Smooth muscle cell (in vitro differentiated cells): Measurements from ENCODE around the gene EXOSC5. TPM values are rescaled to one million over a fixed set of nuclear protein-coding genes. Genes with fewer than 3 reads are reported as not detected.

Experiments
- DNase-seq: peaks from one replicate; lab custom pipeline; 2025; ENCODE audit not compliant: unreplicated experiment; lab: John Stamatoyannopoulos, UW
- H2AFZ ChIP-seq: fragments of 200-600 bp; sonication (generic); 2 replicates; pipeline ENCODE4 v1.6.0; 2016; ENCODE audit warnings: antibody characterized with exemption, low read depth, mild to moderate bottlenecking
- H3F3A ChIP-seq: fragments of 200-600 bp; sonication (generic); 2 replicates; pipeline ENCODE4 v1.6.0; 2017; ENCODE audit warnings: antibody characterized with exemption, low read depth
- H3K27ac ChIP-seq: fragments of 200-600 bp; sonication (generic); 2 replicates; pipeline ENCODE4 v1.5.1; 2016; ENCODE audit warnings: low read depth, mild to moderate bottlenecking
- H3K27me3 ChIP-seq: fragments of 200-600 bp; sonication (generic); 2 replicates; pipeline ENCODE4 v1.6.1; 2016; ENCODE audit warnings: low read depth, mild to moderate bottlenecking
- H3K36me3 ChIP-seq: fragments of 200-600 bp; sonication (generic); 2 replicates; pipeline ENCODE4 v1.5.1; 2016; ENCODE audit warnings: low read depth
- H3K4me1 ChIP-seq: fragments of 200-600 bp; sonication (generic); 2 replicates; pipeline ENCODE4 v1.5.1; 2016; ENCODE audit warnings: low read depth
- H3K4me2 ChIP-seq: fragments of 200-600 bp; sonication (generic); 2 replicates; pipeline ENCODE4 v1.6.0; 2016; ENCODE audit warnings: mild to moderate bottlenecking
- H3K4me3 ChIP-seq: fragments of 200-600 bp; sonication (generic); 2 replicates; pipeline ENCODE4 v1.5.1; 2016; ENCODE audit warnings: mild to moderate bottlenecking
- H3K79me2 ChIP-seq: fragments of 200-600 bp; sonication (generic); 2 replicates; pipeline ENCODE4 v1.6.0; 2016; ENCODE audit warnings: low read depth, mild to moderate bottlenecking
- H3K9ac ChIP-seq: fragments of 200-600 bp; sonication (generic); 2 replicates; pipeline ENCODE4 v1.6.0; 2016; ENCODE audit warnings: low read depth
- H3K9me3 ChIP-seq: fragments of 200-600 bp; sonication (generic); replicated peaks from 2 replicates; pipeline ENCODE4 v1.5.1; 2016; ENCODE audit warnings: low read depth
- H4K20me1 ChIP-seq: fragments of 200-600 bp; sonication (generic); 2 replicates; pipeline ENCODE4 v1.6.0; 2016; ENCODE audit warnings: low read depth
- WGBS: methylation state at CpG from one replicate; pipeline ENCODE4 v1.1.7; 2016; ENCODE audit warnings: low lambda C conversion rate; 5-methylcytosine and 5-hydroxymethylcytosine counted together
- polyA plus RNA-seq: library from polyadenylated mRNA; unstranded; fragments of >200 nt; fragmentation: Nextera tagmentation; extraction: Ambion mirVana; gene quantifications from 2 replicates; pipeline ENCODE4 v1.2.1, GENCODE V29; 2016
- total RNA-seq: library from RNA; depleted of rRNA; stranded (reverse); fragments of >200 nt; gene quantifications from 2 replicates; pipeline ENCODE4 v1.2.3, GENCODE V29; 2014
- TF ChIP-seq, protein P1 (sequence below): fragments of 200-600 bp; sonication (generic); IDR thresholded peaks from 2 replicates; pipeline ENCODE4 v1.5.1; 2017; ENCODE audit warnings: borderline replicate concordance, mild to moderate bottlenecking, antibody characterized with exemption; ENCODE audit not compliant: insufficient read depth, poor library complexity, severe bottlenecking

EXOSC5 gene
- total and polyA plus RNA-seq, 2 experiments from 2014 or later, result 5.4 to 19.5 TPM

DNA sequence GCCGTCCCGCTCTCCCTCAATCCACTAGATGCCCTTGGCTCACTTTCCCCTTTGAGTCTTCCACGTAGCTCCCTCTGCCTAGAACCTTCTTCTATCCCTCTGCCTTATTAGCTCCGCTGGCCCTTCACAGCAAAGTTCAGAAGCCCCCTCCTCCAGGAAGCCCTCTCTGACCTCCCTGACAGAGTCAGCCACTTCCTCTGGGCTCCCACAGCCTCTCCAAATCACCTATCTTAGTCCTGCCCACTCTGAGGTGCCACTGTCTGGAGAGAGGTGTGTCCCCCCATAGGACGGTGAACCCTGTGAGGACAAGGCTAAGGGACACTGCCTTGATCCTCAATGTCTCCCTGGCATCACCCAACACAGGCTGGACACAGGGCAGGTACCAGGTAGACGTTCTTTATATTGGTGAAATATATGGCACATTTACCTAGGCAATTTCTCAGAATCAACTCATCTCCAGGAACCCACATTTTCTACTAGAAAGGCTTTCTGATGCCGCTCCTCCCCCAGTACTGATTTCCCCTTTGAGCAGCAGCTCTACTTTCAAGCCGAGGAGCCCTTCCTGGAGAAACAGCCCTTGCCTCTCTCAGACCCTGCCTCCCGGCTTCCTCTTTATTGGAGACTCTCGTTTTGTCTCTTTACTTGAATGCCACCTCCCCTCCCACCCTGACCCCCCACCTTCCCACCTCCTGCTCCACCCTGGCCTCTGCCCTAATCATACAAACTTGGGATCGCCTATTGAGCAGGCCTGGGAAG is 40.0 kb downstream of the EXOSC5 start:
- Histone ChIP-seq H3K27ac (no peak overlapping the region), H3K9ac (no peak overlapping the region), H3K9me3 (no peaks in the 10 kb centered on the region), H3K4me2 (no peak overlapping the region), H3F3A (peaks cover 18% of the 10 kb centered on the region), H3K27me3 (no peaks in the 10 kb centered on the region), H4K20me1 (peaks cover 9% of the 10 kb centered on the region), H2AFZ (no peak overlapping the region), H3K4me1 (no peaks in the 10 kb centered on the region), H3K4me3 (no peak overlapping the region), H3K79me2 (peaks cover 20% of the 10 kb centered on the region), H3K36me3 (no peaks in the 10 kb centered on the region)
- DNase-seq, result no peak
- 88% methylated on average over 11 of the region's 11 CpGs for WGBS
- TF ChIP-seq, protein P1, sequence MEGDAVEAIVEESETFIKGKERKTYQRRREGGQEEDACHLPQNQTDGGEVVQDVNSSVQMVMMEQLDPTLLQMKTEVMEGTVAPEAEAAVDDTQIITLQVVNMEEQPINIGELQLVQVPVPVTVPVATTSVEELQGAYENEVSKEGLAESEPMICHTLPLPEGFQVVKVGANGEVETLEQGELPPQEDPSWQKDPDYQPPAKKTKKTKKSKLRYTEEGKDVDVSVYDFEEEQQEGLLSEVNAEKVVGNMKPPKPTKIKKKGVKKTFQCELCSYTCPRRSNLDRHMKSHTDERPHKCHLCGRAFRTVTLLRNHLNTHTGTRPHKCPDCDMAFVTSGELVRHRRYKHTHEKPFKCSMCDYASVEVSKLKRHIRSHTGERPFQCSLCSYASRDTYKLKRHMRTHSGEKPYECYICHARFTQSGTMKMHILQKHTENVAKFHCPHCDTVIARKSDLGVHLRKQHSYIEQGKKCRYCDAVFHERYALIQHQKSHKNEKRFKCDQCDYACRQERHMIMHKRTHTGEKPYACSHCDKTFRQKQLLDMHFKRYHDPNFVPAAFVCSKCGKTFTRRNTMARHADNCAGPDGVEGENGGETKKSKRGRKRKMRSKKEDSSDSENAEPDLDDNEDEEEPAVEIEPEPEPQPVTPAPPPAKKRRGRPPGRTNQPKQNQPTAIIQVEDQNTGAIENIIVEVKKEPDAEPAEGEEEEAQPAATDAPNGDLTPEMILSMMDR, result no peak

DNA sequence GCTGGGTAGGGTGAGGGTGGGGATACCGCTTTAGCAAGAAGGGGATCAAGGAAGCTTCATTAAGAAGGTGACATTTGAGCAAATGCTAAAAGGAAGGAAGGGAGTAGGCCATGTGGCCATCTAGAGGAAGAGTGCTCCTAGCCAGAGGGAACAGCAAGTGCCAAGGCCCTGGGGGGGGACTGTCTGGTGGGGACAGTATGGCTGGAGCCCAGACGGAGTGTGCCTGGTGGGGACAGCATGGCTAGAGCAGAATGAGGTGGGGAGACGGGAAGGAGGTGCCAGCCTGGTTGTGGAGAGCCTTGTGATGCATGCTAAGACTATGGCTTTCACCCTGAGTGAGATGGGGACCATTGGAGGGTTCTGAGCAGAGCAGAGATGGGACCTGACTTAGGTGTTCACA is 41.4 kb downstream of the EXOSC5 start:
- H3F3A ChIP-seq, result peaks cover 18% of the 10 kb centered on the region
- 83% methylated on average over 3 of the region's 3 CpGs for WGBS

DNA sequence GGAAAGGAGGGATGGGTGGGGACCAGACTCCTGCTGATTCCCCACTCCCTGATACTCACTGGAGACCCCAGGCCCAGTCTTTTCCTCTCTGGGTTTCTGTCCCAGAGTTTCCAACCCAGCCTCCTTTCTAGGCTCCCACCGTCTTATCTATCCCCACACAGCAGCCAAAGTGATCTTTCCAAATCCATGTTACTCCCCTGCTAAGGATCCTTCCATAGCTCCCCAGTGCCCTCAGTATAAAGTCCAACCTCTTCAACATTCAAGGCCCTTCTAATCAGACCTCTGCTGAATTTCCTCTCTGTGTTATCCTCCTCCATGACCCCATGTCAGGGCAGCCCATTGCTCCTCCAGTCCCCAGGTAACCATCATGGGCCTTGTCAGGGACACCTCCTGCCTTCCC is 42.1 kb downstream of the EXOSC5 start:
- peaks cover 30% of the 10 kb centered on the region for H4K20me1 ChIP-seq
- H3K4me3 ChIP-seq, result no peak overlapping the region
- no peak overlapping the region for H2AFZ ChIP-seq
- H3K79me2 ChIP-seq, result peaks cover 42% of the 10 kb centered on the region
- 86% methylated on average over 1 of the region's 1 CpG for WGBS
- no peak overlapping the region for H3K4me2 ChIP-seq
- H3K27me3 ChIP-seq, result no peaks in the 10 kb centered on the region
- no peaks in the 10 kb centered on the region for H3K4me1 ChIP-seq
- TF ChIP-seq, protein P1, result no peak
- H3K36me3 ChIP-seq, result no peaks in the 10 kb centered on the region
- H3K9ac ChIP-seq, result no peak overlapping the region
- H3K27ac ChIP-seq, result no peak overlapping the region
- peaks cover 18% of the 10 kb centered on the region for H3F3A ChIP-seq
- no peak for DNase-seq
- H3K9me3 ChIP-seq, result no peaks in the 10 kb centered on the region

More for the DNA sequence above, 41.4 kb downstream of the EXOSC5 start:
- Histone ChIP-seq H3K27me3 (no peaks in the 10 kb centered on the region), H3K4me1 (no peaks in the 10 kb centered on the region), H3K4me3 (no peak overlapping the region), H4K20me1 (peaks cover 23% of the 10 kb centered on the region), H3K9ac (no peak overlapping the region), H3K4me2 (no peak overlapping the region), H3K36me3 (no peaks in the 10 kb centered on the region), H3K9me3 (no peaks in the 10 kb centered on the region), H3K27ac (no peak overlapping the region), H3K79me2 (peaks cover 34% of the 10 kb centered on the region), H2AFZ (no peak overlapping the region)
- TF ChIP-seq, protein P1, result no peak
- DNase-seq, result no peak
